ENCODE measurements around the gene SCEL. TPM values are rescaled to one million over a fixed set of nuclear protein-coding genes. Genes with fewer than 3 reads are reported as not detected.

Gene SCEL
- total and polyA plus RNA-seq, 2 experiments from 2014 or later = 5.4 to 5.8 TPM

DNA sequence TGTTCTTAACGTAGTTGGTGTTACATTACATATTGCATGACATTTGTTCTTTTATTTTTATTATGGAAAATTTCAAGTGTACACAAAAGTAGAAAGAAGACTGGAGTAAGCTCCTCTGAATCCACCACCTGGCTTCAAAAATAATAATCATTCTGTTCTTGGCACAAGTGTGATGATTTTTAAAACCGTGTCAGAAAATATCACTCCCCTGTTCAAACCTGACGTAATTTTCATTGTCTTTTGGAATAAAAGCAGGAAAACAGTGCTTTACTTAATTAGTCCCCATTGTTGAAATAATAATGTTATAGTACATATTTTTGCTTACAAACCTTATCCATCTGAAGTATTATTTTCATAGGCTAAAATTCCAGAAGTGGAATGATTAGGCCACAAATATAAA lies 41.3 kb upstream of the SCEL start:
- Histone ChIP-seq H2AFZ (no peak overlapping the region), H3K4me3 (no peak overlapping the region), H3K27ac (no peak overlapping the region), H4K20me1 (ENCODE audit: insufficient read depth, poor library complexity, severe bottlenecking) (no peaks in the 10 kb centered on the region), H3K27me3 (no peaks in the 10 kb centered on the region), H3K79me2 (no peaks in the 10 kb centered on the region), H3K36me3 (replicated peaks; ENCODE audit: insufficient read depth, low read depth) (no peaks in the 10 kb centered on the region), H3K9me2 (replicated peaks; ENCODE audit: insufficient read depth) (no peaks in the 10 kb centered on the region), H3K4me1 (ENCODE audit: insufficient read depth) (no peaks in the 10 kb centered on the region), H3K4me2 (no peak overlapping the region), H3K9me3 (ENCODE audit: low read depth) (no peaks in the 10 kb centered on the region)
- no peak for DNase-seq (ENCODE audit: low spot score)
- TF ChIP-seq CTCF (IDR thresholded peaks at IDR 0.05; ENCODE audit: poor library complexity) = no peak
- TF ChIP-seq EZH2 (IDR thresholded peaks at IDR 0.05; ENCODE audit: borderline replicate concordance) = no peak
- TF ChIP-seq EZH2phosphoT487 (IDR thresholded peaks at IDR 0.05; ENCODE audit: low read depth, severe bottlenecking, unreplicated experiment) = no peak
- 76% methylated on average over 3 of the region's 3 CpGs for WGBS (ENCODE audit: low lambda C conversion rate, missing lambda C conversion rate)

- Histone ChIP-seq H3K4me1 (ENCODE audit: insufficient read depth) (no peaks in the 10 kb centered on the region), H3K36me3 (replicated peaks; ENCODE audit: insufficient read depth, low read depth) (no peaks in the 10 kb centered on the region), H3K9me2 (replicated peaks; ENCODE audit: insufficient read depth) (no peaks in the 10 kb centered on the region), H4K20me1 (ENCODE audit: insufficient read depth, poor library complexity, severe bottlenecking) (no peaks in the 10 kb centered on the region), H3K4me3 (no peak overlapping the region), H3K9me3 (ENCODE audit: low read depth) (no peaks in the 10 kb centered on the region), H3K4me2 (no peak overlapping the region), H3K79me2 (no peaks in the 10 kb centered on the region), H2AFZ (no peak overlapping the region), H3K27ac (no peak overlapping the region), H3K27me3 (no peaks in the 10 kb centered on the region)
- TF ChIP-seq CTCF (IDR thresholded peaks at IDR 0.05; ENCODE audit: poor library complexity) (no peak), EZH2 (IDR thresholded peaks at IDR 0.05; ENCODE audit: borderline replicate concordance) (no peak), EZH2phosphoT487 (IDR thresholded peaks at IDR 0.05; ENCODE audit: low read depth, severe bottlenecking, unreplicated experiment) (no peak)
- WGBS (ENCODE audit: low lambda C conversion rate, missing lambda C conversion rate) = 71% methylated on average over 3 of the region's 3 CpGs
- no peak for DNase-seq (ENCODE audit: low spot score)
These were observed 38.2 kb upstream of the SCEL start for GRCh38 chr13:77497350-77497749.

GRCh38 chr13:77497835-77498234 lies 37.7 kb upstream of the SCEL start:
- no peak for DNase-seq (ENCODE audit: low spot score)
- TF ChIP-seq CTCF (IDR thresholded peaks at IDR 0.05; ENCODE audit: poor library complexity) (no peak), EZH2 (IDR thresholded peaks at IDR 0.05; ENCODE audit: borderline replicate concordance) (no peak), EZH2phosphoT487 (IDR thresholded peaks at IDR 0.05; ENCODE audit: low read depth, severe bottlenecking, unreplicated experiment) (no peak)
- Histone ChIP-seq H3K27ac (no peak overlapping the region), H3K4me3 (no peak overlapping the region), H3K79me2 (no peaks in the 10 kb centered on the region), H3K9me2 (replicated peaks; ENCODE audit: insufficient read depth) (no peaks in the 10 kb centered on the region), H3K36me3 (replicated peaks; ENCODE audit: insufficient read depth, low read depth) (no peaks in the 10 kb centered on the region), H3K4me1 (ENCODE audit: insufficient read depth) (no peaks in the 10 kb centered on the region), H3K9me3 (ENCODE audit: low read depth) (no peaks in the 10 kb centered on the region), H3K4me2 (no peak overlapping the region), H2AFZ (no peak overlapping the region), H3K27me3 (no peaks in the 10 kb centered on the region), H4K20me1 (ENCODE audit: insufficient read depth, poor library complexity, severe bottlenecking) (no peaks in the 10 kb centered on the region)

All from hepatocyte (in vitro differentiated cells).